KMS-11 (cell line): ENCODE data around the gene TEAD2.

Source experiments
- H2AFZ ChIP-seq: fragments of 200-600 bp; sonication (generic); 2 replicates; pipeline ENCODE4 v1.6.1; 2016; ENCODE audit warnings: antibody characterized with exemption, mixed run types, low read depth
- H3K27ac ChIP-seq: fragments of 200-600 bp; sonication (generic); 2 replicates; pipeline ENCODE4 v1.6.1; 2016; ENCODE audit warnings: mild to moderate bottlenecking, mixed run types
- H3K27me3 ChIP-seq: fragments of 200-600 bp; sonication (generic); 2 replicates; pipeline ENCODE4 v1.6.1; 2017; ENCODE audit warnings: mild to moderate bottlenecking, low read depth, mixed run types, moderate library complexity; ENCODE audit not compliant: insufficient read depth
- H3K36me3 ChIP-seq: fragments of 200-600 bp; sonication (generic); 2 replicates; pipeline ENCODE4 v1.6.1; 2017; ENCODE audit warnings: mild to moderate bottlenecking, mixed run types; ENCODE audit not compliant: insufficient read depth
- H3K4me1 ChIP-seq: fragments of 200-600 bp; sonication (generic); 2 replicates; pipeline ENCODE4 v1.6.1; 2016; ENCODE audit warnings: mild to moderate bottlenecking, low read depth, mixed run types; ENCODE audit not compliant: poor library complexity, severe bottlenecking
- H3K4me2 ChIP-seq: fragments of 200-600 bp; sonication (generic); 2 replicates; pipeline ENCODE4 v1.7.0; 2016; ENCODE audit warnings: mild to moderate bottlenecking, mixed run types
- H3K4me3 ChIP-seq: fragments of 200-600 bp; sonication (generic); IDR thresholded peaks from 2 replicates; pipeline ENCODE4 v1.6.1; 2017; ENCODE audit warnings: low read depth, low read length, mixed read lengths; ENCODE audit not compliant: insufficient read depth
- H3K79me2 ChIP-seq: fragments of 200-600 bp; sonication (generic); 2 replicates; pipeline ENCODE4 v1.6.1; 2016; ENCODE audit warnings: low read depth, mixed run types; ENCODE audit not compliant: insufficient read depth
- H3K9ac ChIP-seq: fragments of 200-600 bp; sonication (generic); 2 replicates; pipeline ENCODE4 v1.6.1; 2016; ENCODE audit warnings: mild to moderate bottlenecking, mixed run types
- H4K20me1 ChIP-seq: fragments of 200-600 bp; sonication (generic); 2 replicates; pipeline ENCODE4 v1.6.1; 2016; ENCODE audit warnings: mild to moderate bottlenecking, mixed run types; ENCODE audit not compliant: insufficient read depth
- CTCF ChIP-seq: fragments of 200-600 bp; sonication (generic); conservative IDR thresholded peaks from 2 replicates; pipeline ENCODE4 v1.6.1; 2017; ENCODE audit warnings: low read depth, mild to moderate bottlenecking, antibody characterized with exemption, low read length, moderate library complexity, mixed read lengths

Gene TEAD2

GRCh38 chr19:49398931-49399330 lies 36.7 kb upstream of the TEAD2 start:
- Histone ChIP-seq H3K9ac (no peak overlapping the region), H4K20me1 (no peaks in the 10 kb centered on the region), H2AFZ (no peak overlapping the region), H3K4me2 (no peak overlapping the region), H3K4me1 (peaks cover 13% of the 10 kb centered on the region), H3K36me3 (no peaks in the 10 kb centered on the region), H3K27ac (no peak overlapping the region), H3K79me2 (no peaks in the 10 kb centered on the region), H3K4me3 (no peak overlapping the region), H3K27me3 (peaks cover 53% of the 10 kb centered on the region)
- no peak for TF ChIP-seq CTCF

GRCh38 chr19:49398001-49398615 lies 35.9 kb upstream of the TEAD2 start:
- H3K27ac ChIP-seq: no peak overlapping the region
- H3K27me3 ChIP-seq: peaks cover 60% of the 10 kb centered on the region
- no peaks in the 10 kb centered on the region for H3K79me2 ChIP-seq
- no peak overlapping the region for H3K4me2 ChIP-seq
- H3K4me1 ChIP-seq: peaks cover 5% of the 10 kb centered on the region
- H4K20me1 ChIP-seq: no peaks in the 10 kb centered on the region
- no peak overlapping the region for H2AFZ ChIP-seq
- TF ChIP-seq CTCF: no peak
- H3K4me3 ChIP-seq: no peak overlapping the region
- no peak overlapping the region for H3K9ac ChIP-seq
- H3K36me3 ChIP-seq: no peaks in the 10 kb centered on the region

- Histone ChIP-seq H3K27ac (no peak overlapping the region), H4K20me1 (no peaks in the 10 kb centered on the region), H3K4me1 (peaks cover 5% of the 10 kb centered on the region), H3K27me3 (peaks cover 68% of the 10 kb centered on the region), H3K36me3 (no peaks in the 10 kb centered on the region), H3K4me3 (no peak overlapping the region), H3K79me2 (no peaks in the 10 kb centered on the region), H3K4me2 (no peak overlapping the region), H3K9ac (no peak overlapping the region), H2AFZ (no peak overlapping the region)
- TF ChIP-seq CTCF: no peak
Measured at GRCh38 chr19:49396738-49397505, 34.7 kb upstream of the TEAD2 start.

- no peaks in the 10 kb centered on the region for H3K36me3 ChIP-seq
- H3K9ac ChIP-seq: no peak overlapping the region
- no peak overlapping the region for H3K4me3 ChIP-seq
- TF ChIP-seq CTCF: no peak
- H3K27me3 ChIP-seq: peaks cover 65% of the 10 kb centered on the region
- H3K27ac ChIP-seq: no peak overlapping the region
- no peak overlapping the region for H2AFZ ChIP-seq
- no peaks in the 10 kb centered on the region for H4K20me1 ChIP-seq
- H3K4me2 ChIP-seq: no peak overlapping the region
- no peaks in the 10 kb centered on the region for H3K79me2 ChIP-seq
- peaks cover 7% of the 10 kb centered on the region for H3K4me1 ChIP-seq
Measured at GRCh38 chr19:49395581-49396407, 33.6 kb upstream of the TEAD2 start.
